ENCODE measurements around the gene RREB1.

DNA sequence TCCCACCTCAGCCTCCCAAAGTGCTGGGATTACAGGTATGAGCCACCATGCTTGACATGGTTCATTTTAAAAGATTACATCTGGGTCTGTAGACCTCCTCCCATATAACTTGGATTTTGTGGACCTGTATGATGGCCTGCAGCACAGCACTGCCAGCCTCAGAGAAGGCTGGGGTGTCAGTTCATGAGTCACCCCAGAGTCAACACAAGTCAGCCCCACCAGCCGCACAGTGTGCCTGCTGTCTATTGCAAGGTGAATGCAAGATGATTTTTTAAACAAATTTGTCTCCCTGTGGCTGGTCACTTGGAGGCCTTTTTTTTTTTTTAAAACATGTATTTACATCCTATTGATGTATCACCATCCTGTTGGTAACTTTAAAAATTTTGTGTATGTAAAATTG, 76.7 kb downstream of the RREB1 start:
- TF ChIP-seq, protein P1, sequence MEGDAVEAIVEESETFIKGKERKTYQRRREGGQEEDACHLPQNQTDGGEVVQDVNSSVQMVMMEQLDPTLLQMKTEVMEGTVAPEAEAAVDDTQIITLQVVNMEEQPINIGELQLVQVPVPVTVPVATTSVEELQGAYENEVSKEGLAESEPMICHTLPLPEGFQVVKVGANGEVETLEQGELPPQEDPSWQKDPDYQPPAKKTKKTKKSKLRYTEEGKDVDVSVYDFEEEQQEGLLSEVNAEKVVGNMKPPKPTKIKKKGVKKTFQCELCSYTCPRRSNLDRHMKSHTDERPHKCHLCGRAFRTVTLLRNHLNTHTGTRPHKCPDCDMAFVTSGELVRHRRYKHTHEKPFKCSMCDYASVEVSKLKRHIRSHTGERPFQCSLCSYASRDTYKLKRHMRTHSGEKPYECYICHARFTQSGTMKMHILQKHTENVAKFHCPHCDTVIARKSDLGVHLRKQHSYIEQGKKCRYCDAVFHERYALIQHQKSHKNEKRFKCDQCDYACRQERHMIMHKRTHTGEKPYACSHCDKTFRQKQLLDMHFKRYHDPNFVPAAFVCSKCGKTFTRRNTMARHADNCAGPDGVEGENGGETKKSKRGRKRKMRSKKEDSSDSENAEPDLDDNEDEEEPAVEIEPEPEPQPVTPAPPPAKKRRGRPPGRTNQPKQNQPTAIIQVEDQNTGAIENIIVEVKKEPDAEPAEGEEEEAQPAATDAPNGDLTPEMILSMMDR (IDR thresholded peaks at IDR 0.05; ENCODE audit: borderline replicate concordance, extremely low read depth, low read length, poor library complexity, severe bottlenecking): no peak
- TF ChIP-seq EZH2 (IDR thresholded peaks at IDR 0.05; ENCODE audit: borderline replicate concordance, low read depth, low read length, severe bottlenecking): no peak
